PC-3 (cell line): ENCODE data around the gene ADK.

Experiments
- CTCF ChIP-seq: fragments of 300-600 bp; sonication (generic); conservative IDR thresholded peaks from 2 replicates; pipeline ENCODE4 v1.5.1; 2017; ENCODE audit warnings: antibody characterized with exemption, low read depth, mild to moderate bottlenecking, low read length
- EZH2 ChIP-seq: fragments of 300-600 bp; sonication (generic); IDR thresholded peaks from one replicate; pipeline ENCODE4 v1.6.1; 2017; ENCODE audit warnings: antibody characterized with exemption, mild to moderate bottlenecking, low read length; ENCODE audit not compliant: unreplicated experiment

GRCh38 chr10:74332398-74332797, 181.4 kb downstream of the ADK start:
- TF ChIP-seq CTCF (no peak), EZH2 (no peak)
